GM12892 (cell line): ENCODE measurements around the gene ATXN7L3.

Experiments
- POLR2A ChIP-seq: IDR thresholded peaks from 2 replicates; pipeline ENCODE4 v1.6.1; 2011; ENCODE audit warnings: low read depth, low read length, control low read depth
- POLR2AphosphoS5 ChIP-seq: IDR thresholded peaks from 2 replicates; pipeline ENCODE4 v1.6.1; 2011; ENCODE audit warnings: low read depth, low read length, control low read depth
- TAF1 ChIP-seq: IDR thresholded peaks from 2 replicates; pipeline ENCODE4 v1.6.1; 2011; ENCODE audit warnings: low read depth, mild to moderate bottlenecking, control low read depth, low read length, borderline replicate concordance

DNA sequence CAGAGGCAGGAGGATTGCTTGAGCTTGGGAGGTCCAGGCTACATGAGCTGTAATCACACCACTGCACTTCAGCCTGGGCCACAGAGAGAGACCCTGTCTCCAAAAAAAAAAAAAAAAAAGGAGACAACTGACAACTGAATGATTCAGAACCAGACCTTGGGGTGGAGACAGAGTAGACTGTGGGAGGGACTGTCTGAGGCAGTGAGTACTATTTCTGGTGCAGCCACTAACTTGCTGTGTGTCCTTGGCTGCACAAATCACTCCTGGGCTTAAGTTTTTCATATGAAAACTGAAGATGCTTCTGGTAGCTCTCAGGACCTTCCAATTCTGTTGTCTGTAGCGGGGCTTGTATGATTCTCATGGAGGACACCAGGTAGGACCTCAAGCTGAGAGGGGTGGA is 23.4 kb downstream of the ATXN7L3 start:
- TF ChIP-seq POLR2AphosphoS5 (no peak), POLR2A (no peak), TAF1 (no peak)
